BLaER1 treated with 17β-estradiol and CSF1 and Interleukin-3, amounts not matched to agents 10 nM and 100 nM (cell line): ENCODE results near the gene NUDT14.

Source experiments
- H3K27ac ChIP-seq, 11 experiments: shearing (Covaris generic); formaldehyde crosslinking; 2 replicates each; pipeline ENCODE4 v1.8.1; 2022
- H3K27me3 ChIP-seq, 11 experiments: shearing (Covaris generic); formaldehyde crosslinking; 2 replicates each; pipeline ENCODE4 v1.8.1; 2022
- H3K36me3 ChIP-seq, 11 experiments: shearing (Covaris generic); formaldehyde crosslinking; 2 replicates each; pipeline ENCODE4 v1.8.1; 2022
- H3K4me1 ChIP-seq, 10 experiments: shearing (Covaris generic); formaldehyde crosslinking; 2 replicates each; pipeline ENCODE4 v1.8.1; 2022
- H3K4me2 ChIP-seq, 11 experiments: shearing (Covaris generic); formaldehyde crosslinking; 2 replicates each; pipeline ENCODE4 v1.8.1; 2022
- H3K4me3 ChIP-seq, 10 experiments: shearing (Covaris generic); formaldehyde crosslinking; 2 replicates each; pipeline ENCODE4 v1.8.1; 2022
- H3K9ac ChIP-seq, 11 experiments: shearing (Covaris generic); formaldehyde crosslinking; 2 replicates each; pipeline ENCODE4 v1.8.1; 2022
- H3K9me3 ChIP-seq, 11 experiments: shearing (Covaris generic); formaldehyde crosslinking; replicated peaks in 1 of 11; 2 replicates each; pipeline ENCODE4 v1.8.1; 2022
- H4K20me1 ChIP-seq, 11 experiments: shearing (Covaris generic); formaldehyde crosslinking; 2 replicates each; pipeline ENCODE4 v1.8.1; 2022
- Cebpa-rat ChIP-seq, 11 experiments: shearing (Covaris generic); IDR thresholded peaks; 2 replicates each; pipeline ENCODE4 v1.8.1; 2022

Gene NUDT14

GRCh38 chr14:105161964-105162668 is 19.0 kb downstream of the NUDT14 start:
- H3K27ac ChIP-seq: peak overlapping the region in 6 of 11 experiments; percentile 0 to 18 (median 0); a peak in 5 of 22 replicates
- peak overlapping the region in 10 of 11 experiments; percentile 0 to 100 (median 98); a peak in 18 of 22 replicates for H3K4me2 ChIP-seq
- peaks cover 50 to 91% (median 82%) of the 10 kb centered on the region in 11 experiments; a peak in 21 of 22 replicates for H4K20me1 ChIP-seq

DNA sequence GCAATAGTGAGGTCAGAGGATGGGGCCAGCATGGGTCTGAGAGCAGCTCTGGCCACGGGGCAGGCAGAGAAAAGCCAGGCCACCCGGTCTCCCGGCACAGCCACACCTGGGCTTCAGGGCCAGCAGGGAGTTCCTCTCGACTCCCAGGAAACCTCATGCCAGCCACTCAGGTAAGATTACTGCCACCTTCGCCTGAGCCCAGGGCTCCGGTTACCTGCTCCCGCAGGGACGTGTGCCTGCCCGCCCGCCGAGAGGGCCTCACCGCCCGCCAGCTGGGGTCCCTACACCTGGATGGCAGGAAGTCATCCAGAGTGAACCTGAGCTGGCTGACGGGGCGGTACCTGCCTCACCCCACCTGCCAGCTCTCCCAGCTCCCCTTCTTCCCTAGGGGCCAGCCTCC is 19.8 kb downstream of the NUDT14 start:
- peaks cover 0 to under 1% (median 0%) of the 10 kb centered on the region in 11 experiments; a peak in 1 of 22 replicates for H3K27me3 ChIP-seq
- TF ChIP-seq Cebpa-rat (IDR thresholded peaks at IDR 0.05): no peak
- no peak overlapping the region for H3K27ac ChIP-seq
- H3K36me3 ChIP-seq: peaks cover 0 to 15% (median 2%) of the 10 kb centered on the region in 11 experiments; a peak in 8 of 22 replicates
- no peaks in the 10 kb centered on the region for H3K9me3 ChIP-seq
- H3K4me3 ChIP-seq: no peak overlapping the region
- H4K20me1 ChIP-seq: peaks cover 42 to 93% (median 74%) of the 10 kb centered on the region in 11 experiments; a peak in 21 of 22 replicates
- H3K4me1 ChIP-seq: peaks cover 0 to 92% (median 70%) of the 10 kb centered on the region in 10 experiments; a peak in 19 of 20 replicates
- H3K4me2 ChIP-seq: peak overlapping the region in 9 of 11 experiments; percentile 23 to 100 (median 97); a peak in 16 of 22 replicates
- H3K9ac ChIP-seq: 0 out of 22 replicates have a peak overlapping the region, but pooled peaks of 1 of the 11 experiments have one; percentile 33

More at GRCh38 chr14:105161964-105162668, 19.0 kb downstream of the NUDT14 start:
- TF ChIP-seq Cebpa-rat (IDR thresholded peaks at IDR 0.05): no peak
- Histone ChIP-seq H3K4me1 (peaks cover 8 to 92% (median 76%) of the 10 kb centered on the region in 10 experiments), H3K27me3 (peaks cover 0 to 8% (median 0%) of the 10 kb centered on the region in 11 experiments; a peak in 8 of 22 replicates), H3K36me3 (peaks cover 0 to 9% (median 0%) of the 10 kb centered on the region in 11 experiments; a peak in 6 of 22 replicates), H3K9ac (peak overlapping the region in 7 of 11 experiments; percentile 0 to 39 (median 11); a peak in 11 of 22 replicates), H3K4me3 (peak overlapping the region in 1 of 10 experiments; percentile 1; a peak in 1 of 20 replicates), H3K9me3 (no peaks in the 10 kb centered on the region)

DNA sequence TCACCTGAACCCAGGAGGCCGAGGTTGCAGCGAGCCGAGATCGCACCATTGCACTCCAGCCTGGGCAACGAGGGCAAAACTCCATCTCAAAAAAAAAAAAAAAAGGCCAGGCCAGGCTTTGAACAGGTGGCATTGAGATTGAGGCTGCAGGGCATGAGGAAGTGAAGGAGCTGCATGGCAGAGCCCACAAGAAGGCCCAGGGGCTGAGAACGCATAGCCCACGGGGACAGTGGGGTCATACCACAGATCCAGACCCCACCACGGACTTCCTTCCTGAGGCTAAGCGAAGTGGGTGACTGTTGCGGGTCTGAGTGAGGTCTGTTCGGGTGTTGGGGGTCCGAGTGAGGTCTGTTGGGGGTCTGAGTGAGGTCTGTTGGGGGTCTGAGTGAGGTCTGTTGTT is 20.3 kb downstream of the NUDT14 start:
- Histone ChIP-seq H3K4me3 (no peak overlapping the region), H4K20me1 (peaks cover 37 to 93% (median 78%) of the 10 kb centered on the region in 11 experiments; a peak in 21 of 22 replicates), H3K9ac (0 out of 22 replicates have a peak overlapping the region, but pooled peaks of 2 of the 11 experiments have one; percentile 8 to 33), H3K4me1 (peaks cover 0 to 92% (median 70%) of the 10 kb centered on the region in 10 experiments; a peak in 19 of 20 replicates), H3K9me3 (no peaks in the 10 kb centered on the region), H3K27me3 (no peaks in the 10 kb centered on the region; a peak in 1 of 22 replicates), H3K4me2 (peak overlapping the region in 9 of 11 experiments; percentile 23 to 100 (median 97); a peak in 17 of 22 replicates), H3K36me3 (peaks cover 0 to 20% (median 7%) of the 10 kb centered on the region in 11 experiments; a peak in 8 of 22 replicates), H3K27ac (no peak overlapping the region)
- TF ChIP-seq Cebpa-rat (IDR thresholded peaks at IDR 0.05): no peak

GRCh38 chr14:105159344-105159743 is 21.8 kb downstream of the NUDT14 start:
- TF ChIP-seq Cebpa-rat (IDR thresholded peaks at IDR 0.05): no peak
- Histone ChIP-seq H3K4me2 (peak overlapping the region in 1 of 11 experiments; percentile 25; a peak in 1 of 22 replicates), H3K27ac (no peak overlapping the region), H4K20me1 (peaks cover 22 to 91% (median 74%) of the 10 kb centered on the region in 11 experiments; a peak in 21 of 22 replicates), H3K36me3 (peaks cover 0 to 27% (median 13%) of the 10 kb centered on the region in 11 experiments; a peak in 9 of 22 replicates), H3K4me3 (no peak overlapping the region), H3K9me3 (no peaks in the 10 kb centered on the region), H3K4me1 (peaks cover 0 to 91% (median 68%) of the 10 kb centered on the region in 10 experiments; a peak in 18 of 20 replicates), H3K27me3 (no peaks in the 10 kb centered on the region; a peak in 1 of 22 replicates), H3K9ac (no peak overlapping the region)

DNA sequence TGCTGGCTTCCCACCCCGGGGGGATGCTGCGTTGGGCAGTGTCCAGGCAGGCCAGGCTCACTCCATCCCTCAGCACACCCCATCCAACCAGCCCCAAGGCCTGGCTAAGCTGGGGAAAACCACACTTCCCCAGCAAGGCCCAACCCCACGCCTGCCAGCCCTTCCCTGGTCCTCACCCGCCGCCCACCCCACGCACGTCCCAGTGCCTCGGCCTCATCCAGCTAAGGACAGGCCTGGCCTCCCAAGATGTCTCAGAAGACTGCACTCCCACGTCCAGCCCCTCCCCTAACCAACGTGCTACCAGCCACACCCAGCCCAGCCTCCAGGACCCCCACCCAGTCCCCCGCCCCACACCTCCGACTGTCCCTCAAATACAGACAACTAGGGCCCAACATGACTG is 22.3 kb downstream of the NUDT14 start:
- Histone ChIP-seq H3K9ac (peak overlapping the region in 2 of 11 experiments; percentile 37 to 38; a peak in 2 of 22 replicates), H4K20me1 (peaks cover 19 to 91% (median 76%) of the 10 kb centered on the region in 11 experiments; a peak in 21 of 22 replicates), H3K27ac (peak overlapping the region in 1 of 11 experiments; percentile 22; a peak in 1 of 22 replicates), H3K4me1 (peaks cover 0 to 91% (median 67%) of the 10 kb centered on the region in 10 experiments; a peak in 18 of 20 replicates), H3K4me3 (no peak overlapping the region), H3K4me2 (peak overlapping the region in 3 of 11 experiments; percentile 4 to 29 (median 20); a peak in 3 of 22 replicates), H3K27me3 (no peaks in the 10 kb centered on the region; a peak in 1 of 22 replicates), H3K9me3 (no peaks in the 10 kb centered on the region), H3K36me3 (peaks cover 0 to 27% (median 13%) of the 10 kb centered on the region in 11 experiments; a peak in 9 of 22 replicates)
- TF ChIP-seq Cebpa-rat (IDR thresholded peaks at IDR 0.05): no peak

DNA sequence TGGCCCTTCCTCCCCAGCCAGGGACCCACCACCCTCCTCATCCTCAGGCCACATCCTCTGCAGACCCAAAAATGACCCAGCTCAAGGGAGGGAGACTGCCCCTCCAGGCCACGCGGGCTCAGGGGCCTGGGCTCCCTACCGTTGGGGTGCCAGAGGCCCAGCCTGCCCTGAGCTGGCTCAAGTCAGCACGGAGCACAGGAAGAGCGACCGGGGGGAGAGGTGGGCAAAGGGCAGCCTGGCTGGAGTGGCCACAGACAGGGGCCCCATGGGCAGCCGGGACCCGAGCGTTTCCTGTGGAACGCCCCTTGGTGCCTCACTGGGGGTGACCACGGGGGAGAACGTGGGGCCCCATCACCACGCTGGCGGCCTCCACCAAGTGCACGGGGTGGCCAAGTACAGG is 23.2 kb downstream of the NUDT14 start:
- peaks cover 0 to 91% (median 66%) of the 10 kb centered on the region in 10 experiments; a peak in 17 of 20 replicates for H3K4me1 ChIP-seq
- no peak overlapping the region for H3K4me3 ChIP-seq
- H3K4me2 ChIP-seq: 0 out of 22 replicates have a peak overlapping the region, but pooled peaks of 1 of the 11 experiments have one; percentile 4
- peaks cover 13 to 91% (median 77%) of the 10 kb centered on the region in 11 experiments; a peak in 21 of 22 replicates for H4K20me1 ChIP-seq
- H3K9me3 ChIP-seq: no peaks in the 10 kb centered on the region
- H3K9ac ChIP-seq: no peak overlapping the region
- TF ChIP-seq Cebpa-rat (IDR thresholded peaks at IDR 0.05): no peak
- H3K27ac ChIP-seq: no peak overlapping the region; a peak in 2 of 22 replicates
- peaks cover 0 to 27% (median 13%) of the 10 kb centered on the region in 11 experiments; a peak in 9 of 22 replicates for H3K36me3 ChIP-seq
- peaks cover 0 to 3% (median 0%) of the 10 kb centered on the region in 11 experiments; a peak in 1 of 22 replicates for H3K27me3 ChIP-seq

DNA sequence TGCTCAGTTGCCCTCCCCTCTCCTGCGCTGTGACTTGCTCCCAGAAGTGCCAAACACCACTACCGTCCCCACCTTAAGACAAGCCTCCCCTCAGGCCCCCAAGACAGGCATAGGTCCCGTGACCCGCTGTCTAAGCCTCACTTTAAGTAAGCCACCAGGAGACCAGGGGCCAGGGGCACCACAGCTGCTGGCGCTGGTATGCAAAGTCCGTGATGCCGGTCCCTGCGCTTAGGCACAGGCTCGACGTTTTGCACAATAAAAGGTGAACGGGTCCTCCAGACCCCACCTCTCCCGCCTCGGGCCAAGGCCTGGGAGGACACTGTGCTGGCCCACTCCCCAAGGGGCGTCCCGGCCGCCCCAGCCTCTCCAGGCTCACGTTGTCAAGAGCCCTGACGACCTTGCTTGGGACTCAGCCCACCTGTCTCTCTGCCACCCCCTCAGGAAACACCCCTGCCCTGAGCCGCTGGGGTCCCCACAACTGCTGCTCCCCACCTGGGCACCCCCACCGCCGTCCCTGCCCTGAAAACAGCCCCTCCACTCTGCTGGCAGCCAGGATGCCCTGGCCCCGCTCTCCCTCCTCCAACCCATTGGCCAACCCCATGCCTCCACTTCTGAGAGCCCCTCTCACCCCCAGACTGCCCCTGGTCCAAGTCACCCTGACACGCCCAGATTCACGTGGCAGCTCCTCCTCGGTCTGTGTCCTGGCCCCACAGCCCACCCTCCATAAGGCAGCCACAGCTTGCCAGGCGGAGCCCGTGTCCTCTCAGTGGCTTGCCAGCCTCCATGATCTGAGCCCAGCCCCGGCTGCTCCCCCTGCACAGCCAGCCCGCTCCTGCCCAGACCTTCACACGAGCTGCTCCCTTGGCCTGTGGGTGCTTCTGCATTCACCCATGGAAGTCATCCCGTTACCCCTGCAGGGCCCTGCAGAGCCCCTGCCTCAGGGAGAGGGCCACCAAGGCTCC is 24.4 kb downstream of the NUDT14 start:
- Histone ChIP-seq H4K20me1 (peaks cover 5 to 91% (median 77%) of the 10 kb centered on the region in 11 experiments; a peak in 20 of 22 replicates), H3K27ac (no peak overlapping the region), H3K36me3 (peaks cover 0 to 29% (median 13%) of the 10 kb centered on the region in 11 experiments; a peak in 10 of 22 replicates), H3K27me3 (peaks cover 0 to 14% (median 0%) of the 10 kb centered on the region in 11 experiments; a peak in 1 of 22 replicates), H3K4me3 (no peak overlapping the region), H3K4me1 (peaks cover 6 to 91% (median 66%) of the 10 kb centered on the region in 10 experiments; a peak in 17 of 20 replicates), H3K4me2 (peak overlapping the region in 4 of 11 experiments; percentile 47 to 56 (median 55); a peak in 7 of 22 replicates), H3K9me3 (no peaks in the 10 kb centered on the region), H3K9ac (peak overlapping the region in 2 of 11 experiments; percentile 4 to 37; a peak in 1 of 22 replicates)
- no peak for TF ChIP-seq Cebpa-rat (IDR thresholded peaks at IDR 0.05)
